K562 (cell line): Measurements from ENCODE around the gene CNKSR1. TPM values are rescaled to one million over a fixed set of nuclear protein-coding genes. Genes with fewer than 3 reads are reported as not detected.
A peak's percentile ranks its signal among the peaks of the same experiment; 100 is the strongest.

Experiments
- CEBPZ ChIP-seq: fragments of 150-350 bp; IDR thresholded peaks from 2 replicates; pipeline ENCODE4 v1.6.1; 2014; ENCODE audit warnings: low read depth, mild to moderate bottlenecking, low read length, borderline replicate concordance
- E2F1 ChIP-seq: sonication (generic); formaldehyde crosslinking; IDR thresholded peaks from 2 replicates; pipeline ENCODE4 v1.8.1; 2023; ENCODE audit warnings: mild to moderate bottlenecking, missing genetic modification reagents, moderate library complexity
- EP300 ChIP-seq: IDR thresholded peaks from 2 replicates; pipeline ENCODE4 v1.6.1; 2012; ENCODE audit warnings: low read length, improper control_type of control experiment
- GTF2B ChIP-seq: IDR thresholded peaks from 2 replicates; pipeline ENCODE4 v1.6.1; 2011; ENCODE audit not compliant: insufficient read length; ENCODE audit errors: extremely low read depth
- MYBL2 ChIP-seq, 2 experiments: fragments of 450-650 bp in 1 of 2; sonication (generic) in 1 of 2; formaldehyde crosslinking in 1 of 2; IDR thresholded peaks; 2 replicates each; pipeline versions ENCODE4 v1.6.1 to v1.8.1; 2017 to 2022; ENCODE audit warnings: borderline replicate concordance in 1 of 2, inconsistent platforms in 1 of 2, low read depth in 1 of 2, mild to moderate bottlenecking in 1 of 2, missing genetic modification reagents in 1 of 2, moderate library complexity in 1 of 2
- POLR3G ChIP-seq: IDR thresholded peaks from 2 replicates; pipeline ENCODE4 v1.6.1; 2011; ENCODE audit not compliant: insufficient read length, insufficient replicate concordance; ENCODE audit errors: extremely low read depth
- SRSF7 ChIP-seq: fragments of 200-400 bp; formaldehyde crosslinking; optimal IDR thresholded peaks from 2 replicates; pipeline ENCODE3; 2017; ENCODE audit warnings: mild to moderate bottlenecking, low read depth, low read length
- ZFX ChIP-seq: sonication (generic); formaldehyde crosslinking; IDR thresholded peaks from 2 replicates; pipeline ENCODE4 v1.8.0; 2022; ENCODE audit warnings: mild to moderate bottlenecking, missing genetic modification reagents, moderate library complexity
- ZNF75A ChIP-seq: fragments of 450-650 bp; formaldehyde crosslinking; IDR thresholded peaks from 2 replicates; pipeline ENCODE4 v1.4.0; 2020; ENCODE audit warnings: mild to moderate bottlenecking
- polyA plus RNA-seq, 8 experiments: library from polyadenylated mRNA; depleted of rRNA in 4 of 8; stranded (reverse) in 5 of 8; unstranded in 3 of 8; fragments of >200 nt; fragmentation: Nextera tagmentation in 2 of 8; fragmentation: Illumina TruSeq in 1 of 8; extraction: Ambion mirVana in 2 of 8; extraction: Trizol in 1 of 8; gene quantifications; 2 replicates each; pipeline versions ENCODE4 v1.2.1 to v1.2.3, GENCODE V29; 2011 to 2014; ENCODE audit warnings: inconsistent platforms in 1 of 8, missing spikeins in 1 of 8
- total RNA-seq, 7 experiments: library from RNA; depleted of rRNA in 6 of 7; stranded (reverse); fragments of >200 nt in 6 of 7; fragmentation: Illumina TruSeq in 2 of 7; extraction: Trizol in 2 of 7; gene quantifications; 2 replicates each; pipeline versions ENCODE4 v1.2.1 to v1.2.3, GENCODE V29; 2011 to 2021; ENCODE audit warnings: low replicate concordance in 1 of 7
- TF ChIP-seq, protein P1 (sequence below): fragments of 450-650 bp; IDR thresholded peaks from 2 replicates; pipeline ENCODE4 v1.6.1; 2014; ENCODE audit warnings: low read depth, mild to moderate bottlenecking, moderate library complexity, borderline replicate concordance
- TF ChIP-seq, protein P2 (sequence below), 2 experiments: fragments of 450-650 bp; conservative IDR thresholded peaks; 2 replicates each; pipeline ENCODE4 v1.6.1; 2017; ENCODE audit warnings: mild to moderate bottlenecking in 2 of 2, moderate library complexity in 2 of 2
- TF ChIP-seq, protein P3 (sequence below): sonication (generic); formaldehyde crosslinking; IDR thresholded peaks from 2 replicates; pipeline ENCODE4 v1.8.1; 2023; ENCODE audit warnings: mild to moderate bottlenecking, missing genetic modification reagents

The CNKSR1 gene
- total and polyA plus RNA-seq, 9 of the 15 experiments (the other 6 are each of a cell fraction or from before 2014, with no cell fraction given), result 0.03 to 2.8 (median 1.1) TPM

DNA sequence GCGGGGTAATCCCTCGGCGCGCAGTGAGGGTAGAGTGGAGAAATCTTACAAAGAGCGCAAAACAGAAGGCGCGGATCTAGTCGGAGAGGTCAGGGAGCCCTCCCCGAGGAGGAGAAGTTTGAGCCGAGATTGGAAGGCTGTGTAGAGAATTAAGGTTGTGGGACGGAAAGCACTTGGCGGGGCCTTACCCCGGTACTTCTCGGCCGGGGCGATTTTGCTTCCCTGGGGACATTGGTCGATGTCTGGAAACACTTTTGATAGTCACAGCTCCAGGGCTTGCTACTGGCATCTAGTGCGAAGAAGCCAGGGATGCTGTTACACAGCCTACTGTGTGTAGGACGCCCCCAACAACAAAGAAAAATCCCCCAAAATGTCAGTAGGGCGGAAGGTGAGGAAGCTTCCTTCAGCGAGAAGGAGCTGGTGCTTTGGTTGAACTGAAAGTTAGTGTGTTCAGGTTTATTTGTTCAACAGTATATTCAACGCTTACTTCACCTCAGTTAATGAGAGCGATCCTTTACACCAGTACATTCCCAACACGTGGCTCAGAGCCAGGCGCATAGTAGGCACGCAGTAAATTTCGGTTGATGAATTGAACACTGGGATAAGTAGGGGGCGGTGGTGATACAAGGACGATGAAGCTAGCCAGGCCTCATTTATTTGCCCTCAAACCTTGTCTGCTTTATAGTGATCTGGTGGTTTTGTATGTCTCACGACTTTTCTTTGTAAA, 57.5 kb downstream of the CNKSR1 start (continued):
- TF ChIP-seq MYBL2 (IDR thresholded peaks at IDR 0.05; ENCODE audit: low read depth), result peak; percentile 20; the same call in 1 of the 2 replicates
- TF ChIP-seq MYBL2 (CRISPR knock-in tag; IDR thresholded peaks at IDR 0.05; ENCODE audit: borderline replicate concordance), result no peak
- no peak for TF ChIP-seq SRSF7
- TF ChIP-seq ZNF75A (CRISPR knock-in tag), result no peak
- TF ChIP-seq, protein P1, sequence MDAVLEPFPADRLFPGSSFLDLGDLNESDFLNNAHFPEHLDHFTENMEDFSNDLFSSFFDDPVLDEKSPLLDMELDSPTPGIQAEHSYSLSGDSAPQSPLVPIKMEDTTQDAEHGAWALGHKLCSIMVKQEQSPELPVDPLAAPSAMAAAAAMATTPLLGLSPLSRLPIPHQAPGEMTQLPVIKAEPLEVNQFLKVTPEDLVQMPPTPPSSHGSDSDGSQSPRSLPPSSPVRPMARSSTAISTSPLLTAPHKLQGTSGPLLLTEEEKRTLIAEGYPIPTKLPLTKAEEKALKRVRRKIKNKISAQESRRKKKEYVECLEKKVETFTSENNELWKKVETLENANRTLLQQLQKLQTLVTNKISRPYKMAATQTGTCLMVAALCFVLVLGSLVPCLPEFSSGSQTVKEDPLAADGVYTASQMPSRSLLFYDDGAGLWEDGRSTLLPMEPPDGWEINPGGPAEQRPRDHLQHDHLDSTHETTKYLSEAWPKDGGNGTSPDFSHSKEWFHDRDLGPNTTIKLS, result 0 out of 2 replicates have a peak, but pooled peaks have one; percentile 23
- TF ChIP-seq, protein P2, sequence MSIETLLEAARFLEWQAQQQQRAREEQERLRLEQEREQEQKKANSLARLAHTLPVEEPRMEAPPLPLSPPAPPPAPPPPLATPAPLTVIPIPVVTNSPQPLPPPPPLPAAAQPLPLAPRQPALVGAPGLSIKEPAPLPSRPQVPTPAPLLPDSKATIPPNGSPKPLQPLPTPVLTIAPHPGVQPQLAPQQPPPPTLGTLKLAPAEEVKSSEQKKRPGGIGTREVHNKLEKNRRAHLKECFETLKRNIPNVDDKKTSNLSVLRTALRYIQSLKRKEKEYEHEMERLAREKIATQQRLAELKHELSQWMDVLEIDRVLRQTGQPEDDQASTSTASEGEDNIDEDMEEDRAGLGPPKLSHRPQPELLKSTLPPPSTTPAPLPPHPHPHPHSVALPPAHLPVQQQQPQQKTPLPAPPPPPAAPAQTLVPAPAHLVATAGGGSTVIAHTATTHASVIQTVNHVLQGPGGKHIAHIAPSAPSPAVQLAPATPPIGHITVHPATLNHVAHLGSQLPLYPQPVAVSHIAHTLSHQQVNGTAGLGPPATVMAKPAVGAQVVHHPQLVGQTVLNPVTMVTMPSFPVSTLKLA (conservative IDR thresholded peaks at IDR 0.05), result peak; percentile 87 to 90
- peak; percentile 22; the same call in 1 of the 2 replicates for TF ChIP-seq EP300
- no peak for TF ChIP-seq E2F1
- TF ChIP-seq CEBPZ, result no peak
- no peak for TF ChIP-seq GTF2B
- TF ChIP-seq, protein P3, sequence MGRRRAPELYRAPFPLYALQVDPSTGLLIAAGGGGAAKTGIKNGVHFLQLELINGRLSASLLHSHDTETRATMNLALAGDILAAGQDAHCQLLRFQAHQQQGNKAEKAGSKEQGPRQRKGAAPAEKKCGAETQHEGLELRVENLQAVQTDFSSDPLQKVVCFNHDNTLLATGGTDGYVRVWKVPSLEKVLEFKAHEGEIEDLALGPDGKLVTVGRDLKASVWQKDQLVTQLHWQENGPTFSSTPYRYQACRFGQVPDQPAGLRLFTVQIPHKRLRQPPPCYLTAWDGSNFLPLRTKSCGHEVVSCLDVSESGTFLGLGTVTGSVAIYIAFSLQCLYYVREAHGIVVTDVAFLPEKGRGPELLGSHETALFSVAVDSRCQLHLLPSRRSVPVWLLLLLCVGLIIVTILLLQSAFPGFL (CRISPR knock-in tag), result no peak; the same call in 1 of the 2 replicates
- no peak for TF ChIP-seq POLR3G
- TF ChIP-seq ZFX (CRISPR knock-in tag), result no peak
